Stomach (tissue), 9 donors: Measurements from ENCODE around the gene SYCN. TPM values are rescaled to one million over a fixed set of nuclear protein-coding genes. Genes with fewer than 3 reads are reported as not detected.

Experiments
- DNase-seq, 2 donors: peaks; one replicate each; pipeline versions ENCODE4 v3.0.0 to v3.0.0-alpha.2; 2013 to 2019
- H3K27ac ChIP-seq, 5 donors: fragments of 200-600 bp in 4 of 5; sonication (generic) in 4 of 5; one replicate each; pipeline ENCODE4 v1.5.1; 2013 to 2019; ENCODE audit warnings: mild to moderate bottlenecking in 1 of 5, moderate library complexity in 1 of 5
- H3K27me3 ChIP-seq, 3 donors: fragments of 200-600 bp; sonication (generic); one replicate each; pipeline ENCODE4 v1.5.1; 2017 to 2019; ENCODE audit warnings: mixed run types in 1 of 3
- H3K36me3 ChIP-seq, 4 donors: fragments of 200-600 bp; sonication (generic); 1 replicate in 3 of 4; 2 replicates in 1 of 4; pipeline ENCODE4 v1.5.1; 2016 to 2019
- H3K4me1 ChIP-seq, 4 donors: fragments of 200-600 bp; sonication (generic); one replicate each; pipeline ENCODE4 v1.5.1; 2016 to 2019
- H3K4me3 ChIP-seq, 4 donors: fragments of 200-600 bp; sonication (generic) in 3 of 4; one replicate each; pipeline ENCODE4 v1.5.1; 2016 to 2019; ENCODE audit warnings: mild to moderate bottlenecking in 1 of 4
- H3K9me3 ChIP-seq, 4 donors: fragments of 200-600 bp; sonication (generic); one replicate each; pipeline ENCODE4 v1.5.1; 2016 to 2019
- CTCF ChIP-seq, 7 experiments: fragments of 450-650 bp in 4 of 7; fragments of 200-600 bp in 3 of 7; sonication (generic) in 3 of 7; IDR thresholded peaks; one replicate each; pipeline ENCODE4 v1.5.1; 2016 to 2019; ENCODE audit warnings: antibody characterized with exemption in 7 of 7, control low read depth in 2 of 7, mild to moderate bottlenecking in 1 of 7
- EP300 ChIP-seq: sonication (generic); formaldehyde crosslinking; IDR thresholded peaks from one replicate; pipeline ENCODE4 v1.6.1; 2017; ENCODE audit warnings: antibody characterized with exemption
- POLR2A ChIP-seq, 4 donors: fragments of 450-650 bp; IDR thresholded peaks; one replicate each; pipeline ENCODE4 v1.6.1; 2016; ENCODE audit warnings: antibody characterized with exemption in 4 of 4, control low read depth in 2 of 4, mild to moderate bottlenecking in 1 of 4, moderate library complexity in 1 of 4
- POLR2AphosphoS5 ChIP-seq, 3 donors: sonication (generic); formaldehyde crosslinking; IDR thresholded peaks; one replicate each; pipeline ENCODE4 v1.6.1; 2016; ENCODE audit warnings: antibody characterized with exemption in 3 of 3
- WGBS, 5 donors: extraction: QIAGEN DNeasy Blood & Tissue Kit in 3 of 5; methylation state at CpG; one replicate each; pipeline versions ENCODE4 v1.1.5 to v1.1.7; 2013 to 2018; 5-methylcytosine and 5-hydroxymethylcytosine counted together
- intact Hi-C: fragments of 100-400 bp; cut with DNase I; formaldehyde crosslinking; loops from one replicate; pipeline ENCODE4 v1.15.1; 2023; ENCODE audit warnings: low total_unique reads
- polyA plus RNA-seq, 3 donors: library from polyadenylated mRNA; stranded (reverse); fragments of 200-250 nt; gene quantifications; one replicate each; pipeline ENCODE4 v1.2.3, GENCODE V29; 2013
- total RNA-seq, 5 donors: library from RNA; depleted of rRNA; stranded (reverse); fragments of >200 nt; gene quantifications; one replicate each; pipeline versions ENCODE4 v1.1.0 to v1.2.3, GENCODE V29; 2014 to 2016
- donor health status: healthy with polysubstance abuse.
- donor health status: Bipolar disorder and iron deficiency.
- donor health status: healthy.

Gene SYCN
- total and polyA plus RNA-seq, 8 donors: 0.65 to 1.9 TPM; not detected in 6

- Histone ChIP-seq H3K9me3 (no peaks in the 10 kb centered on the region), H3K27ac (no peak overlapping the region), H3K4me3 (no peak overlapping the region), H3K27me3 (peaks cover 0 to 50% (median 30%) of the 10 kb centered on the region in 3 donors), H3K4me1 (peaks cover 7 to 25% (median 23%) of the 10 kb centered on the region in 4 donors), H3K36me3 (no peaks in the 10 kb centered on the region)
- peak; percentile 61 to 62 for DNase-seq
- TF ChIP-seq CTCF (IDR thresholded peaks at IDR 0.05): no peak
- no peak for TF ChIP-seq POLR2AphosphoS5 (IDR thresholded peaks at IDR 0.05)
- no peak for TF ChIP-seq EP300
- TF ChIP-seq POLR2A (IDR thresholded peaks at IDR 0.05): no peak
- intact Hi-C loops: no loop called here
- WGBS, 5 donors: 20 to 29% (median 24%) methylated on average over 4 to 8 of the region's 8 CpGs
Observed at GRCh38 chr19:39193803-39194202, 10.3 kb downstream of the SYCN start.

- Histone ChIP-seq H3K36me3 (no peaks in the 10 kb centered on the region), H3K4me3 (no peak overlapping the region), H3K9me3 (no peaks in the 10 kb centered on the region), H3K27ac (no peak overlapping the region), H3K27me3 (peaks cover 0 to 48% (median 23%) of the 10 kb centered on the region in 3 donors), H3K4me1 (peaks cover 7 to 25% (median 23%) of the 10 kb centered on the region in 4 donors)
- 83 to 94% (median 88%) methylated on average over 2 of the region's 2 CpGs for WGBS, 5 donors
- intact Hi-C loops: no loop called here
- no peak for DNase-seq
- TF ChIP-seq EP300: no peak
- TF ChIP-seq POLR2A (IDR thresholded peaks at IDR 0.05): no peak
- TF ChIP-seq CTCF (IDR thresholded peaks at IDR 0.05): no peak
- TF ChIP-seq POLR2AphosphoS5 (IDR thresholded peaks at IDR 0.05): no peak
Observed at GRCh38 chr19:39192846-39193245, 11.2 kb downstream of the SYCN start.

GRCh38 chr19:39190768-39191167, 13.3 kb downstream of the SYCN start:
- Histone ChIP-seq H3K27ac (no peak overlapping the region), H3K9me3 (no peaks in the 10 kb centered on the region), H3K27me3 (peaks cover 0 to 33% (median 7%) of the 10 kb centered on the region in 3 donors), H3K36me3 (no peaks in the 10 kb centered on the region), H3K4me3 (no peak overlapping the region), H3K4me1 (peaks cover 0 to 23% (median 13%) of the 10 kb centered on the region in 4 donors)
- DNase-seq: no peak
- WGBS, 5 donors: 24 to 39% (median 37%) methylated on average over 11 of the region's 11 CpGs
- intact Hi-C loops: no loop called here
- TF ChIP-seq EP300 (no peak), CTCF (IDR thresholded peaks at IDR 0.05) (no peak)

GRCh38 chr19:39188960-39189359, 15.1 kb downstream of the SYCN start:
- TF ChIP-seq EP300: no peak
- no peak for TF ChIP-seq POLR2AphosphoS5 (IDR thresholded peaks at IDR 0.05)
- TF ChIP-seq POLR2A (IDR thresholded peaks at IDR 0.05): no peak
- no peak for TF ChIP-seq CTCF (IDR thresholded peaks at IDR 0.05)
- Histone ChIP-seq H3K27me3 (peaks cover 0 to 17% (median 5%) of the 10 kb centered on the region in 3 donors), H3K4me3 (no peak overlapping the region), H3K27ac (no peak overlapping the region), H3K4me1 (peaks cover 0 to 14% (median 3%) of the 10 kb centered on the region in 4 donors), H3K36me3 (no peaks in the 10 kb centered on the region), H3K9me3 (no peaks in the 10 kb centered on the region)
- WGBS, 5 donors: 68 to 78% (median 72%) methylated on average over 6 of the region's 6 CpGs
- intact Hi-C loops: loop anchor here (5.0 kb wide), 1 partner anchor 67 kb away; no protein-coding TSS in a partner anchor
- no peak for DNase-seq
